GM20431 (cell line): ENCODE data around the gene GABPA.

Experiments
- in situ Hi-C: fragments of 300-500 bp; cut with MseI, MboI; formaldehyde crosslinking; loops from one replicate; pipeline ENCODE4 v1.15.0; 2020; ENCODE audit warnings: low sequenced_read_pairs; ENCODE audit not compliant: unreplicated experiment

GABPA gene

GRCh38 chr21:25801217-25802014, 66.6 kb downstream of the GABPA start:
- in situ Hi-C loops = no loop called here

- in situ Hi-C loops = no loop called here
Observed at GRCh38 chr21:25806060-25806459, 71.3 kb downstream of the GABPA start.

GRCh38 chr21:25807191-25807590, 72.4 kb downstream of the GABPA start:
- in situ Hi-C loops = no loop called here

GRCh38 chr21:25809013-25809412, 74.2 kb downstream of the GABPA start:
- in situ Hi-C loops = no loop called here

GRCh38 chr21:25811186-25811585, 76.4 kb downstream of the GABPA start:
- in situ Hi-C loops = no loop called here

- in situ Hi-C loops = no loop called here
Observed at GRCh38 chr21:25813917-25814316, 79.1 kb downstream of the GABPA start.

GRCh38 chr21:25818121-25818520, 83.3 kb downstream of the GABPA start:
- in situ Hi-C loops = no loop called here

- in situ Hi-C loops = no loop called here
Observed at GRCh38 chr21:25818551-25818950, 83.8 kb downstream of the GABPA start.
